Measurements from ENCODE around the gene CA12. TPM values are rescaled to one million over a fixed set of nuclear protein-coding genes. Genes with fewer than 3 reads are reported as not detected.

Gene CA12
- total and polyA plus RNA-seq, 4 donors = 0.07 to 5.1 (median 1.5) TPM

DNA sequence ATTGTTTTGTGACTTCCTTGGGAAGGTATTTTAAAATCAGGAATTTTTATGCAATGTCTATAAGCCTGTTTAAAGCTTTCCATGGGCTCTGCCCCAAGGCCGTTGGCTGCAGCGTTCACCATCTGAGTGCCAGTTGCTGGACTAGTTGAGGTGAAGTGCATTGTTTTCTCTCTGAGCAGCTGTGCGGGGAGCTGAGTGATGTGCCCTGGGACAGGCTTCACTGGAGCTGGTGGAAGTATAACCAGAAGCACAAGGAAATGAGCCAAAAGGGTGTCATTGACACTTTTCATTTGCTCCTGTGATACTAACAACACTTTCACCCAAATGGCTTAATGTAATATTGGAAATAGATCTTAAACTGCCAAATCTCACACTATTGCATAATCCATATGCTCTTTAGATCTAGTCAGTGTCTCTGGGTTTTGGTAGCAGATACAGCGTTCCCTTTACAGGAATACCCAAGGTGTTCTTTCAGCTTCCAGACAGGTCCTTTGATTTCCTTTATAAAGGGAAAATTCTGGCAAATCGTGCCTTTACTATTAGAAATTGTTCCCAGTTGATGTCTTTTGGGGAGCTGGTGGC is 75.1 kb downstream of the CA12 start:
- Histone ChIP-seq H3K36me3 (ENCODE audit: control insufficient read depth in 4 of 4, insufficient read depth in 3 of 4, low read depth in 1 of 4, low read length in 3 of 4) (peaks cover 0 to 3% (median 0%) of the 10 kb centered on the region in 4 donors), H3K9ac (ENCODE audit: low read depth in 1 of 2, low read length in 2 of 2) (no peak overlapping the region), H3K27ac (ENCODE audit: low read depth in 1 of 2, low read length in 2 of 2) (no peak overlapping the region), H3K9me3 (ENCODE audit: control insufficient read depth in 4 of 4, low read length in 3 of 4) (no peaks in the 10 kb centered on the region), H3K4me1 (ENCODE audit: control insufficient read depth in 4 of 4, insufficient read depth in 4 of 4, low read length in 3 of 4) (peaks cover 1 to 11% (median 8%) of the 10 kb centered on the region in 4 donors), H3K27me3 (ENCODE audit: control insufficient read depth in 4 of 4, insufficient read depth in 4 of 4, low read length in 3 of 4) (no peaks in the 10 kb centered on the region), H3K4me3 (ENCODE audit: low read depth in 1 of 3, low read length in 3 of 3) (no peak overlapping the region)
- 43% methylated on average over 5 of the region's 5 CpGs for WGBS
- no peak for DNase-seq (ENCODE audit: low spot score)
- TF ChIP-seq, protein P1, sequence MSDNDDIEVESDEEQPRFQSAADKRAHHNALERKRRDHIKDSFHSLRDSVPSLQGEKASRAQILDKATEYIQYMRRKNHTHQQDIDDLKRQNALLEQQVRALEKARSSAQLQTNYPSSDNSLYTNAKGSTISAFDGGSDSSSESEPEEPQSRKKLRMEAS (IDR thresholded peaks at IDR 0.05) = no peak
- TF ChIP-seq NR2F2 (IDR thresholded peaks at IDR 0.05) = no peak
- peak; percentile 35 to 47 for TF ChIP-seq RXRA (IDR thresholded peaks at IDR 0.05)
- TF ChIP-seq RAD21 (IDR thresholded peaks at IDR 0.05) = peak in 1 of 2 donors; percentile 8

DNA sequence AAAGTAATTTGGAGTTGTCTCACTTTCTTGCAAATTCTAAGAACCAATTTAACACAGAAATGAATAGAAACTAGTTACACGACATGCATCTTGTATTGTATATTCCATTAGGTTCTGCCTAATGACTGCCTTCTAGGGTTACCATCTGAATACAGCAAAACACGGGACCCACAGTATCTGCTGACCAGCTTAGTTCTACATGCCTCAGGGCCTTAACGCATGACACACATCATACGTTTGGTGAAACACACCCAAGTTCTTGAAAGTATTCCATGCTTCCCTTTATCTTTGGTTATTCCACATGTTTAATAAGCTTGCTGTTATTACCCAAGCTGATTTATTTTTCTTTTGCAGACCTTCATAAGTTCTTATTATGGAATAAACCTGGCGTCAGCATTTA is 76.4 kb downstream of the CA12 start:
- Histone ChIP-seq H3K27me3 (ENCODE audit: control insufficient read depth in 4 of 4, insufficient read depth in 4 of 4, low read length in 3 of 4) (no peaks in the 10 kb centered on the region), H3K27ac (ENCODE audit: low read depth in 1 of 2, low read length in 2 of 2) (no peak overlapping the region), H3K36me3 (ENCODE audit: control insufficient read depth in 4 of 4, insufficient read depth in 3 of 4, low read depth in 1 of 4, low read length in 3 of 4) (peaks cover 0 to 5% (median 0%) of the 10 kb centered on the region in 4 donors), H3K9ac (ENCODE audit: low read depth in 1 of 2, low read length in 2 of 2) (no peak overlapping the region), H3K4me3 (ENCODE audit: low read depth in 1 of 3, low read length in 3 of 3) (no peak overlapping the region), H3K9me3 (ENCODE audit: control insufficient read depth in 4 of 4, low read length in 3 of 4) (no peaks in the 10 kb centered on the region), H3K4me1 (ENCODE audit: control insufficient read depth in 4 of 4, insufficient read depth in 4 of 4, low read length in 3 of 4) (peaks cover 1 to 11% (median 8%) of the 10 kb centered on the region in 4 donors)
- WGBS = 94% methylated on average over 5 of the region's 5 CpGs
- TF ChIP-seq, protein P2, sequence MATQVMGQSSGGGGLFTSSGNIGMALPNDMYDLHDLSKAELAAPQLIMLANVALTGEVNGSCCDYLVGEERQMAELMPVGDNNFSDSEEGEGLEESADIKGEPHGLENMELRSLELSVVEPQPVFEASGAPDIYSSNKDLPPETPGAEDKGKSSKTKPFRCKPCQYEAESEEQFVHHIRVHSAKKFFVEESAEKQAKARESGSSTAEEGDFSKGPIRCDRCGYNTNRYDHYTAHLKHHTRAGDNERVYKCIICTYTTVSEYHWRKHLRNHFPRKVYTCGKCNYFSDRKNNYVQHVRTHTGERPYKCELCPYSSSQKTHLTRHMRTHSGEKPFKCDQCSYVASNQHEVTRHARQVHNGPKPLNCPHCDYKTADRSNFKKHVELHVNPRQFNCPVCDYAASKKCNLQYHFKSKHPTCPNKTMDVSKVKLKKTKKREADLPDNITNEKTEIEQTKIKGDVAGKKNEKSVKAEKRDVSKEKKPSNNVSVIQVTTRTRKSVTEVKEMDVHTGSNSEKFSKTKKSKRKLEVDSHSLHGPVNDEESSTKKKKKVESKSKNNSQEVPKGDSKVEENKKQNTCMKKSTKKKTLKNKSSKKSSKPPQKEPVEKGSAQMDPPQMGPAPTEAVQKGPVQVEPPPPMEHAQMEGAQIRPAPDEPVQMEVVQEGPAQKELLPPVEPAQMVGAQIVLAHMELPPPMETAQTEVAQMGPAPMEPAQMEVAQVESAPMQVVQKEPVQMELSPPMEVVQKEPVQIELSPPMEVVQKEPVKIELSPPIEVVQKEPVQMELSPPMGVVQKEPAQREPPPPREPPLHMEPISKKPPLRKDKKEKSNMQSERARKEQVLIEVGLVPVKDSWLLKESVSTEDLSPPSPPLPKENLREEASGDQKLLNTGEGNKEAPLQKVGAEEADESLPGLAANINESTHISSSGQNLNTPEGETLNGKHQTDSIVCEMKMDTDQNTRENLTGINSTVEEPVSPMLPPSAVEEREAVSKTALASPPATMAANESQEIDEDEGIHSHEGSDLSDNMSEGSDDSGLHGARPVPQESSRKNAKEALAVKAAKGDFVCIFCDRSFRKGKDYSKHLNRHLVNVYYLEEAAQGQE (IDR thresholded peaks at IDR 0.05) = no peak
- TF ChIP-seq YY1 (IDR thresholded peaks at IDR 0.05) = no peak
- no peak for TF ChIP-seq HNF4G (IDR thresholded peaks at IDR 0.05)
- TF ChIP-seq HNF4A (conservative IDR thresholded peaks at IDR 0.05) = no peak
- no peak for TF ChIP-seq EGR1 (IDR thresholded peaks at IDR 0.05; ENCODE audit: low read depth in 2 of 2)
- no peak for TF ChIP-seq NR2F2 (IDR thresholded peaks at IDR 0.05)
- TF ChIP-seq, protein P3, sequence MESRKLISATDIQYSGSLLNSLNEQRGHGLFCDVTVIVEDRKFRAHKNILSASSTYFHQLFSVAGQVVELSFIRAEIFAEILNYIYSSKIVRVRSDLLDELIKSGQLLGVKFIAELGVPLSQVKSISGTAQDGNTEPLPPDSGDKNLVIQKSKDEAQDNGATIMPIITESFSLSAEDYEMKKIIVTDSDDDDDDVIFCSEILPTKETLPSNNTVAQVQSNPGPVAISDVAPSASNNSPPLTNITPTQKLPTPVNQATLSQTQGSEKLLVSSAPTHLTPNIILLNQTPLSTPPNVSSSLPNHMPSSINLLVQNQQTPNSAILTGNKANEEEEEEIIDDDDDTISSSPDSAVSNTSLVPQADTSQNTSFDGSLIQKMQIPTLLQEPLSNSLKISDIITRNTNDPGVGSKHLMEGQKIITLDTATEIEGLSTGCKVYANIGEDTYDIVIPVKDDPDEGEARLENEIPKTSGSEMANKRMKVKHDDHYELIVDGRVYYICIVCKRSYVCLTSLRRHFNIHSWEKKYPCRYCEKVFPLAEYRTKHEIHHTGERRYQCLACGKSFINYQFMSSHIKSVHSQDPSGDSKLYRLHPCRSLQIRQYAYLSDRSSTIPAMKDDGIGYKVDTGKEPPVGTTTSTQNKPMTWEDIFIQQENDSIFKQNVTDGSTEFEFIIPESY (IDR thresholded peaks at IDR 0.05) = no peak
- TF ChIP-seq FOXA2 (IDR thresholded peaks at IDR 0.05) = no peak
- TF ChIP-seq FOXA1 (IDR thresholded peaks at IDR 0.05) = no peak
- TF ChIP-seq RXRA (IDR thresholded peaks at IDR 0.05) = no peak
- TF ChIP-seq, protein P1 (IDR thresholded peaks at IDR 0.05) = no peak
- TF ChIP-seq JUND (IDR thresholded peaks at IDR 0.05) = no peak
- TF ChIP-seq RAD21 (IDR thresholded peaks at IDR 0.05) = no peak
- no peak for TF ChIP-seq GABPA (IDR thresholded peaks at IDR 0.05 in 1 of 2, conservative IDR thresholded peaks at IDR 0.05 in 1 of 2)
- TF ChIP-seq, protein P4, sequence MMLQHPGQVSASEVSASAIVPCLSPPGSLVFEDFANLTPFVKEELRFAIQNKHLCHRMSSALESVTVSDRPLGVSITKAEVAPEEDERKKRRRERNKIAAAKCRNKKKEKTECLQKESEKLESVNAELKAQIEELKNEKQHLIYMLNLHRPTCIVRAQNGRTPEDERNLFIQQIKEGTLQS (IDR thresholded peaks at IDR 0.05) = no peak
- TF ChIP-seq, protein P5, sequence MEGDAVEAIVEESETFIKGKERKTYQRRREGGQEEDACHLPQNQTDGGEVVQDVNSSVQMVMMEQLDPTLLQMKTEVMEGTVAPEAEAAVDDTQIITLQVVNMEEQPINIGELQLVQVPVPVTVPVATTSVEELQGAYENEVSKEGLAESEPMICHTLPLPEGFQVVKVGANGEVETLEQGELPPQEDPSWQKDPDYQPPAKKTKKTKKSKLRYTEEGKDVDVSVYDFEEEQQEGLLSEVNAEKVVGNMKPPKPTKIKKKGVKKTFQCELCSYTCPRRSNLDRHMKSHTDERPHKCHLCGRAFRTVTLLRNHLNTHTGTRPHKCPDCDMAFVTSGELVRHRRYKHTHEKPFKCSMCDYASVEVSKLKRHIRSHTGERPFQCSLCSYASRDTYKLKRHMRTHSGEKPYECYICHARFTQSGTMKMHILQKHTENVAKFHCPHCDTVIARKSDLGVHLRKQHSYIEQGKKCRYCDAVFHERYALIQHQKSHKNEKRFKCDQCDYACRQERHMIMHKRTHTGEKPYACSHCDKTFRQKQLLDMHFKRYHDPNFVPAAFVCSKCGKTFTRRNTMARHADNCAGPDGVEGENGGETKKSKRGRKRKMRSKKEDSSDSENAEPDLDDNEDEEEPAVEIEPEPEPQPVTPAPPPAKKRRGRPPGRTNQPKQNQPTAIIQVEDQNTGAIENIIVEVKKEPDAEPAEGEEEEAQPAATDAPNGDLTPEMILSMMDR (IDR thresholded peaks at IDR 0.05; ENCODE audit: low read depth, low read length, missing input control) = no peak
- TF ChIP-seq SP1 (IDR thresholded peaks at IDR 0.05) = no peak
- DNase-seq (ENCODE audit: low spot score) = no peak
